PFSK-1 (cell line): Measurements from ENCODE around the gene KIR3DL3.

Experiments
- FOXP2 ChIP-seq: optimal IDR thresholded peaks from 2 replicates; pipeline ENCODE3; 2011; ENCODE audit warnings: borderline replicate concordance, control low read depth, inconsistent platforms; ENCODE audit not compliant: insufficient read depth; ENCODE audit errors: extremely low read length, extremely low read depth
- POLR2AphosphoS5 ChIP-seq: IDR thresholded peaks from 2 replicates; pipeline ENCODE4 v1.6.1; 2012; ENCODE audit warnings: low read depth, mild to moderate bottlenecking, control low read depth, low read length, moderate library complexity
- REST ChIP-seq, 2 experiments: IDR thresholded peaks; 2 replicates each; pipeline versions ENCODE4 v1.6.1 to v1.8.0; 2011 to 2012; ENCODE audit warnings: low read depth in 2 of 2, low read length in 2 of 2, control low read depth in 1 of 2, inconsistent platforms in 1 of 2, mild to moderate bottlenecking in 1 of 2, moderate library complexity in 1 of 2; ENCODE audit not compliant: insufficient read depth in 1 of 2
- SIN3A ChIP-seq: IDR thresholded peaks from 2 replicates; pipeline ENCODE4 v1.6.1; 2012; ENCODE audit warnings: mild to moderate bottlenecking, low read length, moderate library complexity, borderline replicate concordance; ENCODE audit not compliant: insufficient read depth
- TAF1 ChIP-seq: IDR thresholded peaks from 2 replicates; pipeline ENCODE4 v1.6.1; 2012; ENCODE audit warnings: low read length, control low read depth, borderline replicate concordance; ENCODE audit not compliant: insufficient read depth

The KIR3DL3 gene

DNA sequence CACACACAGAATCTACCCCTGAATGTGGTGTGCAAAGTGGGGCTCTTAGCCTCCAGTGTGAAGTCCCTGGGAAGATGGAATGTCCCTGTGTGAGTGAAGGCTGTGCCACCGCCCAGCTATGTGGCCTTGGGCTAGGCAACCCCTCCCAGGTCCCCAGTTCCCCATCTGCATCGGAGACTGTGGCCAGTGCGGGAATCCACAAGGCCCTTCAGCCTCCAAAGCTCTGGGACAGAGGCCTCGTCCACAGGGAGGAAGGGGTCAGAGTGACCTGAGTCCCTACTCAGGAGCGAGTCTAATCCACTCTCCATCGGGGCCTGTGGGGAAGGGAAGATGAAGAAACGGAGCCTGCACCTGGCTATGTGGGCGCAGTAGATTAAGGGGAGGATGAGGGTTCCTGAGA lies 19.3 kb upstream of the KIR3DL3 start:
- TF ChIP-seq REST (IDR thresholded peaks at IDR 0.05; ENCODE audit: insufficient read depth in 1 of 2, low read depth in 2 of 2, low read length in 2 of 2) (no peak), POLR2AphosphoS5 (no peak), TAF1 (no peak), SIN3A (no peak), FOXP2 (no peak)

DNA sequence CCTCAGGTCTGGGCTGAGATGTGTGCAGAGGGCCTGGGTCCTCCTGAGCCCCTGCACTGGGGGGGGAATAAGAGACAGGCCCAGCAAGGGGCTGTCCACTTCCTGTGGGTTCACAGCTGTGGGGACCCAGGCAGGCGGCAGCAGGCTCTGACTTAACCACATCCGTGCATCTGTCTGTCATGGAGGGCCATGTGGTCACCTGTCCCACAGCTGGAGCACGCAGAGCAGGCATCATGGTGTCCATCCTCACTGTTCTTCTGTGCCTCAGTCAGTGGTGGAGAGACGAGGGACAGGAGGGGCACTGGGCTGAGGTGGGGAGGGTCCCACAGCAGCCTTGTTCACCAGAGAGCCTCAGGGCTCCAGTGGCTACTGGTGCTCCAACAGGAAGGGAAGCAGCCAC lies 16.3 kb upstream of the KIR3DL3 start:
- TF ChIP-seq REST (IDR thresholded peaks at IDR 0.05; ENCODE audit: insufficient read depth in 1 of 2, low read depth in 2 of 2, low read length in 2 of 2) (no peak), SIN3A (no peak), TAF1 (no peak), FOXP2 (no peak), POLR2AphosphoS5 (no peak)

- TF ChIP-seq REST (IDR thresholded peaks at IDR 0.05; ENCODE audit: insufficient read depth in 1 of 2, low read depth in 2 of 2, low read length in 2 of 2) (no peak), SIN3A (no peak), TAF1 (no peak), FOXP2 (no peak), POLR2AphosphoS5 (no peak)
Observed at GRCh38 chr19:54708781-54709180, 15.5 kb upstream of the KIR3DL3 start.

DNA sequence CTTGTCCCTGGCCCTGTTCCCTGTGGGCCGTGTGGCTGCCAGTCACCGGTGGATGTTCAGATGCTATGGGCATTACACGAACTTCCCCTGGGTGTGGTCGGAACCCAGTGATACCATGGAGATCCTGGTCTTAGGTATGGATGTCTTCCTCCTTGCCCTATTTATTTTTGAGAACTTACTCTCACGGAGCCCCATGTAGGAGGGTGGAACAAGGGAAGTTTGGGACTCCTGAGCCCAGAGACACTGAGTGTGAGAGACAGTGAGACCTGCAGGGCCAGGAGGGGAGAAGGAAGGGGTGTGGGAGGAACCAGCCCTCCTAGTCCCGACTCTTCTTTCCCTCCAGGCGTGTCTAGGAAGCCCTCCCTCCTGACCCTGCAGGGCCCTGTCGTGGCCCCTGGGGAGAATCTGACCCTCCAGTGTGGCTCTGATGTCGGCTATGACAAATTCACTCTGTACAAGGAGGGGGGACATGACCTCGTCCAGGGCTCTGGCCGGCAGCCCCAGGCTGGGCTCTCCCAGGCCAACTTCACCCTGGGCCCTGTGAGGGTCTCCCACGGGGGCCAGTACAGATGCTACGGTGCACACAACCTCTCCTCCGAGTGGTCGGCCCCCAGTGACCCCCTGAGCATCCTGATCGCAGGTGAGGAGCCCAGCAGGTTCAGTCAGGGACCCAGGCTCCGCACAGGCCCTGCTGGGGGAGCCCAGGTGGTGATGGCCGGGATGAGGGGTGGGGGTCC lies 14.9 kb upstream of the KIR3DL3 start:
- no peak for TF ChIP-seq FOXP2
- no peak for TF ChIP-seq TAF1

DNA sequence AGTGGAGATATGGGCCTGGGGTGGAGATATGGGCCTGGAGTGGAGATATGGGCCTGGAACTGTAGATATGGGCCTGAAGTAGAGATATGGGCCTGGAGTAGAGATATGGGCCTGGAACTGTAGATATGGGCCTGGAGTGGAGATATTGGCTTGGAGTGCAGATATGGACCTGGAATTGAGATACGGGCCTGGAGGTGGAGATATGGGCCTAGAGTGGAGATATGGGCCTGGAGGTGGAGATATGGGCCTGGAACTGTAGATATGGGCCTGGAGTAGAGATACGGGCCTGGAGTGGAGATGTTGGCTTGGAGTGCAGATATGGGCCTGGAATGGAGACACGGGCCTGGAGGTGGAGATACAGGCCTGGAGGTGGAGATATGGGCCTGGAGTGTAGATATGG lies 402 bp downstream of the KIR3DL3 start:
- no peak for TF ChIP-seq POLR2AphosphoS5
- no peak for TF ChIP-seq FOXP2
- no peak for TF ChIP-seq REST (IDR thresholded peaks at IDR 0.05; ENCODE audit: insufficient read depth in 1 of 2, low read depth in 2 of 2, low read length in 2 of 2)
- TF ChIP-seq TAF1, result no peak
- TF ChIP-seq SIN3A, result no peak
